A673 (cell line): ENCODE results near the gene RSU1. TPM values are rescaled to one million over a fixed set of nuclear protein-coding genes. Genes with fewer than 3 reads are reported as not detected.
A peak's percentile ranks its signal among the peaks of the same experiment; 100 is the strongest.

Experiments
- BruUV-seq: library from RNA; stranded (reverse); fragments of 400-500 nt; replicated peaks from 2 replicates; lab custom pipeline; 2021; lab: Mats Ljungman, UMichigan
- CTCF ChIA-PET: fragments of 300-600 bp; sonication (Branson Sonifier 250); formaldehyde crosslinking; loops from one replicate; lab custom pipeline; 2022; ENCODE audit warnings: antibody characterized with exemption; lab: Charles Lee
- POLR2A ChIA-PET: fragments of 300-600 bp; sonication (Branson Sonifier 250); formaldehyde crosslinking; loops from one replicate; lab custom pipeline; 2022; ENCODE audit warnings: antibody characterized with exemption; ENCODE audit not compliant: low non-redundant PET; lab: Charles Lee
- DNase-seq: peaks from one replicate; pipeline ENCODE4 v3.0.0-alpha.2; 2015; ENCODE audit warnings: low spot score
- H3K27ac ChIP-seq: fragments of 200-600 bp; sonication (generic); 2 replicates; pipeline ENCODE4 v1.5.1; 2016; ENCODE audit warnings: mixed run types, low read depth, mild to moderate bottlenecking, mixed read lengths, antibody characterized with exemption, low read length; ENCODE audit not compliant: poor library complexity, severe bottlenecking
- H3K27me3 ChIP-seq: fragments of 200-600 bp; sonication (generic); replicated peaks from 2 replicates; pipeline ENCODE4 v1.6.1; 2017; ENCODE audit warnings: mixed run types, low read depth, mild to moderate bottlenecking, mixed read lengths, antibody characterized with exemption, low read length; ENCODE audit not compliant: insufficient read depth, poor library complexity
- H3K36me3 ChIP-seq: fragments of 200-600 bp; sonication (generic); 2 replicates; pipeline ENCODE4 v1.6.1; 2016; ENCODE audit warnings: mixed run types, mild to moderate bottlenecking, mixed read lengths, antibody characterized with exemption, low read length; ENCODE audit not compliant: insufficient read depth, poor library complexity, severe bottlenecking
- H3K4me1 ChIP-seq: fragments of 200-600 bp; sonication (generic); 2 replicates; pipeline ENCODE4 v1.6.1; 2017; ENCODE audit warnings: mixed run types, mild to moderate bottlenecking, mixed read lengths, antibody characterized with exemption, low read length; ENCODE audit not compliant: insufficient read depth, poor library complexity, severe bottlenecking
- H3K4me3 ChIP-seq: fragments of 200-600 bp; sonication (generic); 2 replicates; pipeline ENCODE4 v1.5.1; 2016; ENCODE audit warnings: low read depth, mixed run types, mild to moderate bottlenecking, mixed read lengths, low read length; ENCODE audit not compliant: poor library complexity, severe bottlenecking
- H3K9me3 ChIP-seq: fragments of 200-600 bp; sonication (generic); 2 replicates; pipeline ENCODE4 v1.6.1; 2016; ENCODE audit warnings: mixed run types, low read depth, mild to moderate bottlenecking, mixed read lengths, antibody characterized with exemption, low read length; ENCODE audit not compliant: poor library complexity, severe bottlenecking
- EZH2 ChIP-seq: fragments of 200-600 bp; sonication (generic); IDR thresholded peaks from 2 replicates; pipeline ENCODE4 v1.6.1; 2017; ENCODE audit warnings: borderline replicate concordance, low read depth, mild to moderate bottlenecking, mixed read lengths, antibody characterized with exemption, low read length; ENCODE audit not compliant: poor library complexity, severe bottlenecking
- intact Hi-C: fragments of 100-400 bp; cut with micrococcal nuclease; formaldehyde crosslinking; loops from one replicate; pipeline ENCODE4 v1.10.0; 2022; ENCODE audit not compliant: unreplicated experiment
- total RNA-seq: library from RNA; stranded (reverse); gene quantifications from 2 replicates; pipeline ENCODE4 v1.2.3, GENCODE V29; 2021
- TF ChIP-seq, protein P1 (sequence below): fragments of 300-800, 200-600 bp; sonication (generic); conservative IDR thresholded peaks from 2 replicates; pipeline ENCODE4 v1.5.1; 2017; ENCODE audit warnings: low read depth, mild to moderate bottlenecking, antibody characterized with exemption, low read length, moderate library complexity, mixed read lengths

RSU1 gene
- total RNA-seq, 1 experiment from 2014 or later: 64.0 TPM

DNA sequence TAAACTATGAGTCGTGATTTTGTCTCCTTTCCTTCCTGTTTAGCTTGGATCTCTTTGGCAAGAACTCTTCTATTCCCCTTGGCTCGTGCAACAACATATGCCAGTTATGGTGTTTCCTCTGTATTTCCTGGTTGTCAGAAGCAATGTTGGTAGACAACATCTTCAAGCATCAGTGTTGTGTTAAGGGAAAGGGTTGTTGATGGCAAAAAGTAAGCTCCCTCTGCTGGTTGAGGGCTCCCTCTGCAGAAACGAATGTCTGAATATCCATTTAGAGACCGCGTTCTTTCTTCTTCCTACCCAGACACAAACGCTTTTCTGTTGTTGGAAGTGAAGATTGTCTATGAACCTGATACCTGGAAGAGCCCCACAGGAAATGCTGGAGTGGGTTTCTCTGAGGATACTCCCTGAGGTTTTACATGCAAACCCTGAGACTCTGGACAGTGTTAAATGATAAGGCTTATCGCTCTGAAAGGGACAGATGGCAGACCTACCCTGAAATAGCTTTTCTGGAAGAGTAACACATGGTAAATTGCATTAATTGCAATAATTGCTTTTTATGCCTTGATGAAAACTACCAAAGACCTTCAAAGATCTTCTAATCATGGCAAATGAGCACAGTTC is 272.0 kb downstream of the RSU1 start:
- Histone ChIP-seq H3K4me1 (no peaks in the 10 kb centered on the region), H3K4me3 (no peak overlapping the region), H3K9me3 (no peaks in the 10 kb centered on the region), H3K36me3 (no peaks in the 10 kb centered on the region), H3K27me3 (peaks cover 49% of the 10 kb centered on the region), H3K27ac (no peak overlapping the region)
- TF ChIP-seq, protein P1, sequence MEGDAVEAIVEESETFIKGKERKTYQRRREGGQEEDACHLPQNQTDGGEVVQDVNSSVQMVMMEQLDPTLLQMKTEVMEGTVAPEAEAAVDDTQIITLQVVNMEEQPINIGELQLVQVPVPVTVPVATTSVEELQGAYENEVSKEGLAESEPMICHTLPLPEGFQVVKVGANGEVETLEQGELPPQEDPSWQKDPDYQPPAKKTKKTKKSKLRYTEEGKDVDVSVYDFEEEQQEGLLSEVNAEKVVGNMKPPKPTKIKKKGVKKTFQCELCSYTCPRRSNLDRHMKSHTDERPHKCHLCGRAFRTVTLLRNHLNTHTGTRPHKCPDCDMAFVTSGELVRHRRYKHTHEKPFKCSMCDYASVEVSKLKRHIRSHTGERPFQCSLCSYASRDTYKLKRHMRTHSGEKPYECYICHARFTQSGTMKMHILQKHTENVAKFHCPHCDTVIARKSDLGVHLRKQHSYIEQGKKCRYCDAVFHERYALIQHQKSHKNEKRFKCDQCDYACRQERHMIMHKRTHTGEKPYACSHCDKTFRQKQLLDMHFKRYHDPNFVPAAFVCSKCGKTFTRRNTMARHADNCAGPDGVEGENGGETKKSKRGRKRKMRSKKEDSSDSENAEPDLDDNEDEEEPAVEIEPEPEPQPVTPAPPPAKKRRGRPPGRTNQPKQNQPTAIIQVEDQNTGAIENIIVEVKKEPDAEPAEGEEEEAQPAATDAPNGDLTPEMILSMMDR: peak; percentile 78
- no peak for TF ChIP-seq EZH2
- ChIA-PET POLR2A (no interaction called here), CTCF (interaction anchor here (0.6 to 0.9 kb wide), 2 partner anchors 96 to 643 kb away, joined by 3 to 7 read pairs; no protein-coding TSS in a partner anchor)
- BruUV-seq: no TSS peak
- DNase-seq: peak; percentile 54
- intact Hi-C loops: loop anchor here (5.0 kb wide), 1 partner anchor 643 kb away; no protein-coding TSS in a partner anchor

DNA sequence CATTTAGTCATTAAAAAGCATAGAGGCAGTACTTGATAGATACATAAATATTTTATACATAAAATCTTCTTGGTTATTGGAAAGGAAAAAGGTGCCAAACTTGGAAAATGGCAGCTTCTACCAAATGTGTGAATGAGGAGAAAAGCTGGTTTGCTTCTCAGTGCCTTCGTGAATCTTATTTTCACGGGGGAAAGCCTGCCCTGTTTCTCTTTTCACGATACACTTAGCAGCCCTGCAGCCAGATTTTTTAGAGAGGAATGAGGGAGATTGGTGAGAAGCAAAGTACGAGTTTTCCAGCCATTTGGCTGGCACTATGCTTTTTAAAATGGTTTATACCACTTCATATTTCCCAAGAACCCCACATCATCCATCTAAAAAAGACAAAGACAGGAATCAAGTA is 272.6 kb downstream of the RSU1 start:
- no peak for TF ChIP-seq EZH2
- TF ChIP-seq, protein P1: no peak
- intact Hi-C loops: no loop called here
- ChIA-PET POLR2A (no interaction called here), CTCF (interaction anchor here (0.9 kb wide), 1 partner anchor 96 kb away, joined by 7 read pairs; no protein-coding TSS in a partner anchor)
- H3K4me1 ChIP-seq: no peaks in the 10 kb centered on the region
- H3K36me3 ChIP-seq: no peaks in the 10 kb centered on the region
- no peaks in the 10 kb centered on the region for H3K9me3 ChIP-seq
- H3K4me3 ChIP-seq: no peak overlapping the region
- H3K27me3 ChIP-seq: peaks cover 52% of the 10 kb centered on the region
- no peak for DNase-seq
- H3K27ac ChIP-seq: no peak overlapping the region
- no TSS peak for BruUV-seq

DNA sequence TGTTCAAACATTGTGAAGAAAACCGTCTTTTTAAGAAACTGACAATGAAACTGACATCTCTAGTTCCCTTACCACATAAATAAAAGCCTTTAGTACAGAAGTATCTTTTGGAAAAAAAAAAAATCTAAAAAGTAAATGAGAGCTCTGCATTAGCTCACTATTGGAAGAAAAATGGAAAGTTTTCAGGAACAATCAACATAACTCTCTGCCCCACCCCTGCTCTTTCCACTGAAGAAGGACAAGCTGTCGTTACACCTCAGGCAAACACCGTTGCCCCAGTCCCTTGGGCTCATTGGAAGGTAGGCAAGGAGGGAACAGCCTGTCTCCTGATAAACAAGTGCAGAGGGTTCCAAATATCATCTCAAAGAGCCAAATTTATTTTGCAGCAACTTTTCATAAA is 273.1 kb downstream of the RSU1 start:
- Histone ChIP-seq H3K27ac (no peak overlapping the region), H3K36me3 (no peaks in the 10 kb centered on the region), H3K4me1 (no peaks in the 10 kb centered on the region), H3K27me3 (peaks cover 52% of the 10 kb centered on the region), H3K9me3 (no peaks in the 10 kb centered on the region), H3K4me3 (no peak overlapping the region)
- TF ChIP-seq, protein P1: no peak
- no peak for TF ChIP-seq EZH2
- ChIA-PET POLR2A (no interaction called here), CTCF (no interaction called here)
- no TSS peak for BruUV-seq
- intact Hi-C loops: no loop called here
- no peak for DNase-seq
